Gastrocnemius medialis (tissue), 4 donors: ENCODE measurements around the gene PANX3. TPM values are rescaled to one million over a fixed set of nuclear protein-coding genes. Genes with fewer than 3 reads are reported as not detected.

ENCODE experiments used
- ATAC-seq, 2 donors: fragments of 150-250 bp; one replicate each; pipeline ENCODE4 v1.9.1; 2016
- DNase-seq, 2 donors: peaks; one replicate each; pipeline ENCODE4 v3.0.0-alpha.2; 2019
- H3K27ac ChIP-seq, 4 donors: fragments of 200-600 bp; sonication (generic); 1 replicate in 1 of 4; 2 replicates in 3 of 4; pipeline ENCODE4 v1.5.1; 2016 to 2018; ENCODE audit warnings: mild to moderate bottlenecking in 2 of 4, moderate library complexity in 1 of 4
- H3K27me3 ChIP-seq, 3 donors: fragments of 200-600 bp; sonication (generic) in 2 of 3; 1 replicate in 1 of 3; 2 replicates in 2 of 3; pipeline versions ENCODE4 v1.5.1 to v1.6.0; 2016 to 2019; ENCODE audit warnings: mild to moderate bottlenecking in 1 of 3, moderate library complexity in 1 of 3
- H3K36me3 ChIP-seq, 2 donors: fragments of 200-600 bp; sonication (generic) in 1 of 2; one replicate each; pipeline ENCODE4 v1.5.1; 2017 to 2018
- H3K4me1 ChIP-seq, 2 donors: fragments of 200-600 bp; sonication (generic) in 1 of 2; one replicate each; pipeline ENCODE4 v1.5.1; 2016 to 2017; ENCODE audit warnings: mild to moderate bottlenecking in 2 of 2
- H3K4me3 ChIP-seq, 4 donors: fragments of 200-600 bp; sonication (generic) in 3 of 4; 1 replicate in 1 of 4; 2 replicates in 3 of 4; pipeline ENCODE4 v1.5.1; 2016 to 2019; ENCODE audit warnings: mild to moderate bottlenecking in 2 of 4
- H3K9me3 ChIP-seq, 3 donors: fragments of 200-600 bp; sonication (generic) in 2 of 3; 1 replicate in 1 of 3; 2 replicates in 2 of 3; pipeline ENCODE4 v1.5.1; 2016 to 2019
- CTCF ChIP-seq, 5 experiments: fragments of 450-650 bp in 3 of 5; fragments of 200-600 bp in 2 of 5; sonication (generic) in 2 of 5; IDR thresholded peaks in 4 of 5; conservative IDR thresholded peaks in 1 of 5; 1 replicate in 4 of 5; 2 replicates in 1 of 5; pipeline ENCODE4 v1.5.1; 2016 to 2019; ENCODE audit warnings: antibody characterized with exemption in 5 of 5, mild to moderate bottlenecking in 3 of 5, moderate library complexity in 3 of 5
- POLR2A ChIP-seq, 2 donors: fragments of 450-650 bp; IDR thresholded peaks; one replicate each; pipeline ENCODE4 v1.6.1; 2017; ENCODE audit warnings: antibody characterized with exemption in 2 of 2, mild to moderate bottlenecking in 2 of 2, moderate library complexity in 2 of 2
- in situ Hi-C, 4 donors: fragments of 200-750 bp; cut with MboI; loops; one replicate each; pipeline versions ENCODE4 v1.15.0 to v1.8.0; 2017; ENCODE audit warnings: low sequenced_read_pairs in 4 of 4
- intact Hi-C: fragments of 100-400 bp; cut with DNase I; formaldehyde crosslinking; loops from one replicate; pipeline ENCODE4 v1.15.1; 2023; ENCODE audit warnings: low total_unique reads
- total RNA-seq, 4 donors: library from RNA; depleted of rRNA; stranded (reverse); fragments of >200 nt; gene quantifications; one replicate each; pipeline versions ENCODE4 v1.1.0 to v1.2.3, GENCODE V29; 2016

PANX3 gene
- total RNA-seq, 4 donors from 2014 or later: not detected

GRCh38 chr11:124661553-124661952, 50.3 kb downstream of the PANX3 start:
- Histone ChIP-seq H3K27me3 (no peaks in the 10 kb centered on the region), H3K36me3 (peaks cover 0 to 9% of the 10 kb centered on the region in 2 donors), H3K4me3 (no peak overlapping the region), H3K27ac (no peak overlapping the region), H3K4me1 (no peaks in the 10 kb centered on the region), H3K9me3 (no peaks in the 10 kb centered on the region)
- in situ Hi-C loops (loop anchor here in 2 of 4 donors (10.0 kb wide), 2 partner anchors 103 to 173 kb away; partner anchors contain the start of gene ESAM (in 2 of the 2)), intact Hi-C loops (no loop called here)
- DNase-seq (no peak), ATAC-seq (no peak)
- TF ChIP-seq POLR2A (IDR thresholded peaks at IDR 0.05): no peak
- TF ChIP-seq CTCF (IDR thresholded peaks at IDR 0.05 in 4 of 5, conservative IDR thresholded peaks at IDR 0.05 in 1 of 5): no peak

GRCh38 chr11:124662106-124662505, 50.9 kb downstream of the PANX3 start:
- no peaks in the 10 kb centered on the region for H3K9me3 ChIP-seq
- TF ChIP-seq POLR2A (IDR thresholded peaks at IDR 0.05): no peak
- TF ChIP-seq CTCF (IDR thresholded peaks at IDR 0.05 in 4 of 5, conservative IDR thresholded peaks at IDR 0.05 in 1 of 5): no peak
- H3K27me3 ChIP-seq: no peaks in the 10 kb centered on the region
- H3K36me3 ChIP-seq: peaks cover 0 to 11% of the 10 kb centered on the region in 2 donors
- no peak overlapping the region for H3K4me3 ChIP-seq
- DNase-seq (no peak), ATAC-seq (no peak)
- no peaks in the 10 kb centered on the region for H3K4me1 ChIP-seq
- in situ Hi-C loops (loop anchor here in 2 of 4 donors (10.0 kb wide), 2 partner anchors 103 to 173 kb away; partner anchors contain the start of gene ESAM (in 2 of the 2)), intact Hi-C loops (no loop called here)
- H3K27ac ChIP-seq: no peak overlapping the region

- no peaks in the 10 kb centered on the region for H3K4me1 ChIP-seq
- no peak for TF ChIP-seq POLR2A (IDR thresholded peaks at IDR 0.05)
- TF ChIP-seq CTCF (IDR thresholded peaks at IDR 0.05 in 4 of 5, conservative IDR thresholded peaks at IDR 0.05 in 1 of 5): no peak
- no peak for ATAC-seq
- H3K4me3 ChIP-seq: no peak overlapping the region
- intact Hi-C loops: no loop called here
- no peak for DNase-seq
- no peaks in the 10 kb centered on the region for H3K9me3 ChIP-seq
- in situ Hi-C loops: loop anchor here in 2 of 4 donors (10.0 kb wide), 2 partner anchors 101 to 171 kb away; partner anchors contain the start of gene ESAM (in 2 of the 2)
- no peaks in the 10 kb centered on the region for H3K27me3 ChIP-seq
- H3K27ac ChIP-seq: no peak overlapping the region
- H3K36me3 ChIP-seq: peaks cover 0 to 18% of the 10 kb centered on the region in 2 donors
Observed at GRCh38 chr11:124663861-124664260, 52.6 kb downstream of the PANX3 start.

- Histone ChIP-seq H3K36me3 (peaks cover 0 to 18% of the 10 kb centered on the region in 2 donors), H3K4me1 (peaks cover under 1 to 1% of the 10 kb centered on the region in 2 donors), H3K4me3 (no peak overlapping the region), H3K9me3 (no peaks in the 10 kb centered on the region), H3K27me3 (no peaks in the 10 kb centered on the region), H3K27ac (no peak overlapping the region)
- intact Hi-C loops: no loop called here
- in situ Hi-C loops: loop anchor here in 3 of 4 donors (5.0 to 10.0 kb wide), 3 partner anchors 95 to 167 kb away; partner anchors contain the start of gene ESAM (in 3 of the 3)
- no peak for TF ChIP-seq POLR2A (IDR thresholded peaks at IDR 0.05)
- TF ChIP-seq CTCF (IDR thresholded peaks at IDR 0.05 in 4 of 5, conservative IDR thresholded peaks at IDR 0.05 in 1 of 5): no peak
- no peak for DNase-seq
- ATAC-seq: no peak
Observed at GRCh38 chr11:124667601-124668000, 56.4 kb downstream of the PANX3 start.
